SKM-1 treated with dmso at 0.1 percent for 144 hours (cell line): ENCODE results near the gene TPRKB.
"Not testable (repeated sequence)": the region's sequence is repeated elsewhere in the genome, so short reads cannot be mapped to it uniquely, and the experiment has no call there.

Experiments
- DNase-seq: peaks from one replicate; lab custom pipeline; 2025; ENCODE audit not compliant: unreplicated experiment; lab: John Stamatoyannopoulos, UW

Gene TPRKB

DNA sequence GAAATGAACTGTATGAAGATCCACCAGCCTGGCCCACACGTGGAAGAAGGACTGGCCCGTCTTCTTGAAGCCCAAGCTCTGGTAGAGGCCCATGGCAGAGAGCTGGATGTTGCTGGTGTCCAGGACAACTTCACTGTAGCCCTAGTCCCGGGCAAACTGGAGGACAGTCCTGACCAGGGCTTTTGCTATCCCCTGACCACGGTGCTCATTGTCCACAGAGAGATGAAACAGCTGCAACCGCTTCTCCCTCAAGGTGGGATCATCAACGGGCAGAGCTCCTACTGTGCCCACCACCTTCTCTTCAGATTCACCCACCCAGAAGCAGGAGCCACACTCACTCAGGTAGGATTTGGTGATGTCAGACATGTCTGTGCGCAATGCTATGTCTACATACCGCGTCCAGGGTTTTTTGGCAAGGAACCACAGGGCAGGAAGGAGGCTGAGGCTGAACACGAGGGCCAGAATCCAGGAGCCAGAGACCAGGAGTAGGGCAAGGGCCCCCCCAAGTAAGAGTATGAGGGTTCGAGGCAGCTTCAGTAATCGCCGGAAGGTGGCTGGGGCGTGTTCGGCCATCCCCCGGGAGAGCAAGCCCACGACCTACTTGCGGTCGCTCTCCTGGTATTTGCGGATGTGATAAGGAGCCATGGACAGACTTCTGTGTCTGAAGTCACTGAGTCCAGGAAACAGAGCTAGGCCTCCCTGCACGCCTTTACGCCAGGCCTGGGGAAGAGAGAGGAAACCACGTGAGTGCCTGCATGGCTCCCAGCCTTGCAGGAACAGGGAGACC, 36.3 kb downstream of the TPRKB start:
- no peak for DNase-seq

DNA sequence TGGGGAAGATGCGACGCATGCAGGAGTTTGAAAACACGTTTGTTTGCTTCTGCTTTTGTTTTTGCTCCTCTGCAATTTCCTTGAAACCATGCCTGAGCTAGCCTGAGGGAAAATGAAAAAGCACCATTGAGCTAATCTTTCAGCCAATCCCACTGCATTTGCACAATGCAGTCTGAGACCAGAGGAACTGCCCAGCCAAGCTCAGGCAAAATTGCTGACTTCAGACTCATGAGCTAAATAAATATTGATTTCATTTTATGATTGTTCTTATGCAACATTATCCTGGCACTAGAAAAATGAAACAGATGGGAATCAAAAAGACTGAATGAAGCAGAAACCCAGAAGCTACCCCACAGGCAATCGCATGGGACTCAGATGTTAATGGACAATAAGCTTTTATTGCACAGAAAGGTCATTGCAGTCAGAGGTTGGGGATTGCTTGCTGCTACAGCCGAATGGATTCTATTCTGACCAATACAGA, 37.0 kb downstream of the TPRKB start:
- DNase-seq = peak; percentile 40

DNA sequence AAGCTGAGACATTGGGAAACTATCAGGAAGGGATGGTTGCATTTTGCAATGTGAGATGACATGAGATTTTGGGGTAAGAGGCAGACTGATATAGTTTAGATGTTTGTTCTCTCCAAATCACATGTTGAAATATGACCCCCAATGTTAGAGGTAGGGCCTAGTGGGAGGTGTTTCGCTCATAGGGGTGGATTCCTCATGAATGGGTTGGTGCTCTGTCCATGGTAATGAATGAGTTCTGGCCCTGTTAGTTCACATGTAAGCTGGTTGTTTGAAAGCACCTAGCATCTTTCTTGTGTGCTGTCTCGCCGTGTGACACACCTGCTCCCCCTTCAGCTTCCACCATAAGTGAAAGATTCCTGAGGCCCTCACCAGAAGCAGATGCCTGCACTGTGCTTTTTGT, 37.7 kb downstream of the TPRKB start:
- no peak for DNase-seq

DNA sequence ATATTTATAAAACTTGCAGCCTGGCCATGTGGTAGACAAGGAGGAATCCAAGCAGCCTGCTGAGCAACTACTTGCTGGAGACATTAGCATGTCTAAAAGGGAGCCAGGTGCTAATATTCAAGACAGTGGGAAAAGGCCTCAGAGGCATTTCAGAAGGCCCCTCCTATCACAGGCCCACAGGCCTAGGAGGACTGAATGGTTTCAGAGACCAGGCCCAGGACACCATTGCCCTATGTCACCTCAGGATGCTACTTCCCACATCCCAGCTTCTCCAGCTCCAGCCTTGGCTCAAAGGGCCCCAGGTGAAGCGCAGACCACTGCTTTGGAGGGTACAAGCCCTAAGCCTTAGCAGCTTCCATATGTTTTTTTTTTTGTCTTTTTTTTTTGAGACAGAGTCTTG, 39.0 kb downstream of the TPRKB start:
- DNase-seq = no peak

DNA sequence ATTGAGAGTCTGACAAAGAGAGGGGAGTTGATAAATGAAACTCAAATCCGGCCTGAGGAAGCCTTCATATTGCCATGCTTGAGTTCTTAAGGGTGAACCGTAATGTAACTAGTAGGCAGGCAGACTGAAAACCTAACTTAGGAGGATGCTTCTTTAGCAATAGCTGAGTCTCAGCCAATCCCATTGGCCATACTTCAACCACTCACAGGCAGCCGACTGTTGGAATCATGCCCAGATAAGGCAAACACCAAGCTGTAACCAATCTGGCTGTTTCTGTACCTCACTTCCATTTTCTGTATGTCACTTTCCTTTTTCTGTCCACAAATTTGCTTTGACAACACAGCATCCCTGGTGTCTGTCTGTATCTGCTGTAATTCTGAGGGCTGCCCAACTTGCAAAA, 39.5 kb downstream of the TPRKB start:
- DNase-seq = no peak

DNA sequence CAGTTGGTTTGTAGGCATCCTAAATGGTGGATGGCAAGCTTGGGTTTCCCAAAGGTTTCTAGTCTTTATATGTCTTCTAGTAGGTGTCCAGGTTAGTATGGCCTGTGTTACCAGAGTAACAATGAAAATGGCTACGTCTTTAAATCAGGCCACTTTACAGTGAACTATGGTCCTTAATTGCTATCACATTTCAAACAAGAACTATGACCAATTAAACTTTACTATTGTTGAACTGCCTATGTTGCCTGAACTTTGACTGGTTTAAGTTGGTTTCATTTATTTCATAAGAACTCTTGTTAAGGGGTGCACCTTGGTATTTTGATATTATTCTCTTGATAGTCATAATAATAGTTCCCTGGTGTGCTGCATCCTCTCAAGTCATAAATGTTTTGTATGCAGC, 40.2 kb downstream of the TPRKB start:
- not testable (repeated sequence) for DNase-seq

DNA sequence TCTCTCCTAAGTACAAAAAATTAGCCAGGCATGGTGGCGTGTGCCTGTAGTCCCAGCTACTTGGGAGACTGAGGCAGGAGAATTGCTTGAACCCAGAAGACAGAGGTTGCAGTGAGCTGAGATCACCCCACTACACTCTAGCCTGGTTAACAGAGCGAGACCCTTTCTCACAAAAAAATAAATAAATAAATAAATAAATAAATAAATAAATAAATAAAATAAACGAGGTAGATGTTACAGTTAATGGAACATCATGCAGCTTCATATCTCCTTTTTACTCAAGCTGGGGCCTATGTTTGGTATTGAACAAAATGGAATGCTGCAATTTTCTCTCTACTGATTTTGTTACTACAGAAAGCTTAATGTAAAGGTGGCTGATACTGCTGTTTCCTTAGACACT, 40.6 kb downstream of the TPRKB start:
- DNase-seq = not testable (repeated sequence)

DNA sequence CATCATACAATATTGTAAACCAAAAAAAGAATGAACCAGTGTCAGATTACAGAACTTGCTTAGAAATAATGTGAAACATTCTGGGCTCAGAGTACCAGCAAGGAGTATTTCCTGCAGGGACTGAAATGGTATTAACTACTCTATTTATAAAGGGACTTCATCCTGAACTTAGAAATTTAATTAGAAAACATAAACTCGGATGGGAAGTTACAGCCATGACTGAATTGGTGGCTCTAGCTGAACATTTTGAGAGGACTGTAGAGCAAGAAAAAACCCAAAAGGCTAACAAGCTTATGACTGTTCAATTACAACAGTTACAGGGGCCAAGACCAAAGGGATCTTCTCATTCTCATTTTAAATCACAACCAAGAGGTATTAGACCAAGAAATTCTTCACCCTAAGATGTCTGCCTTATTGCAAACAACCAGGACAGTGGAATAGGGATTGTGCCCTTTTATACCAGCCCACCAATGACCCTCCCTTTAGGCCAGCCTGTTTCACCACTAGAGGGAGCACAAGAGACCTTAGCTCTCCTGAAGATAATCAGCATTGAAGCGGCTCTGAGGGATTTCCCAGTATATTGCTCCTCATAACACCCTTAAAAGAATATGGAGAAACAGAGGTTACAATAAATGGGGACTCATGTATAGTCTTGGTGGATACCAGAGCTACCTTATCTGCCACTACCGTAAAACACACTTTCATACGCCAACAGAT, 46.6 kb downstream of the TPRKB start:
- DNase-seq = not testable (repeated sequence)

DNA sequence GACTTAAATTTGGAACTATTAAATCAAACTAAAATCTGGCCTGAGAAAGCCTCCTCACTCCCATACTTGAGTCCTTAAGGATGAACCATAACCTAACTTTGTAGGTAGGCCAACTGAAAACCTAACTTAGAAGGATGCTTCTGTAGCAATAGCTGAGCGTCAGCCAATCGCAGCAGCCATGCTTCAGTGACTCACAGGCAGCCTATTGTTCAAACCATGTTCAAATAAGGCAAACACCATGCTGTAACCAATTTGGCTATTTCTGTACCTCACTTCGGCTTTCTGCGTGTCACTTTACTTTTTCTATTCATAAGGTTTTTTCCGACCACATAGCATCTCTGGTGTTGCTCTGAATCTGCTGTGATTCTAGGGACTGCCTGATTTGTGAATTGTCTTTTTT, 48.7 kb downstream of the TPRKB start:
- not testable (repeated sequence) for DNase-seq

DNA sequence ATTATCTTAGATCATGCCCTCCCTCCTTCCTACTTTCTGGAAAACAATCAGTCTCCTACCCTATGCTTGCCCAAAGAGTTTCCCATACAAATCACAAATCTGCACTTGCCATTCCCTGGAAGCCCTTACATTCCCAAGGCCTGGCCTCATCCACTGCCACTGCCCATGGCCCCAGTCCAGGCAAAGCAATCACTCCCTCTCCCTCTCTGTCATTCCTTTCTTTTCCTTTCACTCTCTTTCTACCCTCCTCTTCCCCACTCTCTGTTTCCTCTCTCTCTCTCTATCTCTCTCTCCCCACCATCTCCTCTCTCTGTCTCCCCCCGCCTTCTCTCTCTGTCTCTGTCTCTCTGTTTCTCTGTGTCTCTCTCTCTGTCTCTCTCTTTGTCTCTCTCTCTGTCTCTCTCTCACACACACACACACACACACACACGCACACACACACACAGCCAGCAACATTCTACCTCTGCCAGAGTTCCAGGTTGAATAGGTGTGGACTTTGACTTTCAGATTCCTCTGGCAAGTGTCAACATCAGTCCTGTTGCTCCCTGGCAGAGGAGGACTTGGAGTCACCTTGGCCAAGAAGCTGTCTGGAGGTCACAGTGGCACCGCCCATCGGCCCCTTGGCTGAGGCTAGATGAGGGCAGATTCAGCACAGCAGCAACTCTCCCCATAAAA, 51.2 kb downstream of the TPRKB start:
- DNase-seq = no peak

DNA sequence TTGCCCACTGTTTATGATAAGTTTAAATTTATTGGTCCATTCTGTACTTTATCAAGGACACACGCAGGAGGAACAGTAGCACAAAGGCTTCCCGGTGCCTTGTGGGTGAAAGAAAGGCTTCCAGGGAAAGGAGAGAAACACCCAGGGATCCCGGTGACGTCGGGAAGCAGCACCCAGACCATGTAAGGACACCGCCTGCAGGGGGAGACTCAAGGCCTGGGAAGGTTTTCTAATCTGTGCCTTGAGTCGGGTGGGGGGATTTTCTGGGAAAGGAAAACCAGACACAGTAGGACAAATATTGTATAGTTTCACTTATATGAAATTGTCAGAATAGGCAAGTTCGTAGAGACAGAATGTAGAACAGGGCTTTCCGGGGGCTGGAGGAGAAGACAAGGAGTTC, 52.2 kb downstream of the TPRKB start:
- DNase-seq = not testable (repeated sequence)

DNA sequence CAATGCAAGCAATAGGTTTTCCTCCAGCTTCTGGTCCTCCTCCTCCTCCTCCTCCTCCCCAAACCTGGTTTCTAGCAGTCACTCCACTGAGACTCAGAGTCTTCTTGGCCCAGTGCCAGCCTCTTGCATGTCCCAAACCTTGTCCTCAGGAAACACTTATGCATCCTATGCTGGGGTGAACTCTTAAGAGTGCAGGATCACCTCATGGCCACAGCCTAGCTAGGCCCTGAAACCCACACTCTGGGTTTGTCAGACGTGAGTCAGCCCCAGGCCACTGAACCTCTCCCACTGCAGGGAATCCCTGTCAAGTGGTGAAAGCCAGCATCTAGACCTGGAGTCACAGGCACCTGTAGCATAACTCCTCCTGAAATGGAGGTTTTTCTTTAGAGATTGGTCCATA, 52.8 kb downstream of the TPRKB start:
- not testable (repeated sequence) for DNase-seq

DNA sequence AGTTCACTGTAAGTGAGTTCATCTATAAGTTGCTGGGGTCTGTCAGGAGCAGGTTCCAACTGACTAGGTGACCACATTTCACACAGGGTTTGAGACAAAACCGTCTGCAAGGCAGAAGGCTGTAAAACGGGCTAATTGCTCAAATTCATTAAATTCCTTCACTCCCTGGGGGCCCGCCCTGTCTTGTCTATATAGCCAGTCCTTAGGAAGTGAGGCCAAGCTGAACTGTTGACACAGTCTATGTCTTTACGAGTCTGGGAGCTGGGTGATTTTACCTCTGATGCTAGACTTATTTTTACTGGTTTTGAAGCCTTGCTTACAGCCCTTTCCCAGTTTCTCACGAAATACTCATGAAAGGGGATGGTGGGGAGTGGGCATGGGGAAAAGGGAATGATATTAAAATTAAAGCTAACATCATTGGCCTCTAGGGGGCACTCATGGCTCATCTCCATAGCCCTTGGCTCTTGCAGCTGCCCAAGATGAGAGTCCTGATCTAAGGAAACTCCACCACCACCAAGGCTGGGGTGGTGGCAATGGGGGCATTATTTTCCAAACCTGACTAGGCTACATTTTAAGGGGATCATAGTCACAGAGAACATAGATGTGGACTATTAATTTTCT, 57.1 kb downstream of the TPRKB start:
- peak; percentile 27 for DNase-seq
